ENCODE results near the gene TBC1D9B. TPM values are rescaled to one million over a fixed set of nuclear protein-coding genes. Genes with fewer than 3 reads are reported as not detected.
A peak's percentile ranks its signal among the peaks of the same experiment; 100 is the strongest.

Gene TBC1D9B
- total and polyA plus RNA-seq, 2 experiments from 2014 or later: 55.7 to 78.8 TPM

DNA sequence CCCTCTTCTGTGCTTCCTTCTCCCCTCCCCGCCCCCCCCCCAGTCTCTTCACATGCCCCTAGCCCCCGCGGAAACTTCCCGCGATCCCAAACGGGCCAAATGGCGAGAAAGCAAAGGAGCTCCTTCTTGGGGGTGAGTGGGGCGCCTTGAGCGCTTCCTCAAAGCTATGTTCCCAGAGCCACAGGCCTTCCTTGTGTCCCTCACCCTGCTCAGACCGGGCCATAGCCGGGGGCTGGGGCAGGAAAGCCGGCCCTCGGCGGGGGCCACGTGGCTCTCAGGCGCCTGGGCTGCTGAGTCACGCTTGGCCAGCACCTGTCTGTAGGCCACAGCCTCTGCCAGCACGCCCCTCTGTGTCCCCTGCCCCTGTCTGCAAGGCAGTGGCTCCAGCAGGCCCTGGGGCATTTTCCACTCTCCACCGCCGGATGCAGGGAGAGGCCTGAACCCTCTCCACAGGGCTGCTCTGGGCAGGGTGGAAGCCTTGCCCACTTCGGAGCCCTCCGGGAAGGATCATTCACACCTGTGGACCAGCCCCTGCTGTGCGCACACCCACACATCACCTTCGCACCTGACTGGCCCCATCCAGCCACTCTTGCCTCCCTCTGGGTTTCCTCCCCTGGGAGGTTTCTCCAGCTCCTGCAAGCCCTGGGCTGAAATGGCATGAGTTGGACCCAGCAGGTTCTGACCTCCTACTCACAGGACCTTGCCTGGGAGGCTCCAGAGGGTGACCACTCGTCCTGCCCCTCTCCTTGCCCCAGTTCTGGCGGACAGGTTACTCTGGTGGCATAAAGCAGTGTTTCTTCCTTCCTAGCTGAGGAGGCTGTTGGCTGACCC is 88.2 kb downstream of the TBC1D9B start:
- Histone ChIP-seq H3K9me3 (ENCODE audit: low read depth) (no peaks in the 10 kb centered on the region), H3F3A (ENCODE audit: insufficient read depth) (no peaks in the 10 kb centered on the region; the same call in 1 of the 2 replicates), H3K4me1 (ENCODE audit: insufficient read depth) (peaks cover 33% of the 10 kb centered on the region), H3K79me2 (ENCODE audit: insufficient read depth) (peaks cover 27% of the 10 kb centered on the region), H3K4me3 (peak overlapping the region; percentile 78), H3K27ac (peak overlapping the region; percentile 91), H4K20me1 (ENCODE audit: insufficient read depth) (peaks cover 11% of the 10 kb centered on the region; the same call in 1 of the 2 replicates), H3K9ac (peak overlapping the region; percentile 97), H3K36me3 (ENCODE audit: low read depth) (peaks cover 4% of the 10 kb centered on the region; the same call in 1 of the 2 replicates), H3K9me2 (ENCODE audit: insufficient read depth) (no peaks in the 10 kb centered on the region), H3K27me3 (replicated peaks; ENCODE audit: insufficient read depth) (no peaks in the 10 kb centered on the region), H3K4me2 (ENCODE audit: unreplicated experiment) (peak overlapping the region; percentile 91), H2AFZ (peak overlapping the region; percentile 75)
- in situ Hi-C loops (cut with MboI): no loop called here
- 18 to 23% methylated on average over 23 to 25 of the region's 26 CpGs for WGBS, 2 experiments (ENCODE audit: low coverage in 1 of 2, low lambda C conversion rate in 2 of 2, missing lambda C conversion rate in 2 of 2)
- TF ChIP-seq EZH2phosphoT487 (IDR thresholded peaks at IDR 0.05; ENCODE audit: insufficient read depth, low read depth) (no peak), EZH2 (IDR thresholded peaks at IDR 0.05; ENCODE audit: insufficient read depth, poor library complexity, severe bottlenecking) (no peak)
- DNase-seq: peak; percentile 81

- Histone ChIP-seq H3K27me3 (replicated peaks; ENCODE audit: insufficient read depth) (no peaks in the 10 kb centered on the region), H4K20me1 (ENCODE audit: insufficient read depth) (peaks cover 11% of the 10 kb centered on the region; the same call in 1 of the 2 replicates), H3F3A (ENCODE audit: insufficient read depth) (no peaks in the 10 kb centered on the region; the same call in 1 of the 2 replicates), H3K4me3 (peak overlapping the region; percentile 46), H3K9me2 (ENCODE audit: insufficient read depth) (no peaks in the 10 kb centered on the region), H3K4me2 (ENCODE audit: unreplicated experiment) (peak overlapping the region; percentile 69), H3K27ac (peak overlapping the region; percentile 91), H2AFZ (peak overlapping the region; percentile 73), H3K9me3 (ENCODE audit: low read depth) (no peaks in the 10 kb centered on the region), H3K36me3 (ENCODE audit: low read depth) (peaks cover 4% of the 10 kb centered on the region; the same call in 1 of the 2 replicates), H3K9ac (peak overlapping the region; percentile 97), H3K4me1 (ENCODE audit: insufficient read depth) (peaks cover 33% of the 10 kb centered on the region), H3K79me2 (ENCODE audit: insufficient read depth) (peaks cover 20% of the 10 kb centered on the region)
- WGBS, 2 experiments (ENCODE audit: low coverage in 1 of 2, low lambda C conversion rate in 2 of 2, missing lambda C conversion rate in 2 of 2): 3% methylated on average over 15 to 25 of the region's 35 CpGs
- DNase-seq: peak; percentile 94
- no peak for TF ChIP-seq EZH2 (IDR thresholded peaks at IDR 0.05; ENCODE audit: insufficient read depth, poor library complexity, severe bottlenecking)
- in situ Hi-C loops (cut with MboI): no loop called here
Measured at GRCh38 chr5:179818746-179819295, 88.9 kb downstream of the TBC1D9B start.

DNA sequence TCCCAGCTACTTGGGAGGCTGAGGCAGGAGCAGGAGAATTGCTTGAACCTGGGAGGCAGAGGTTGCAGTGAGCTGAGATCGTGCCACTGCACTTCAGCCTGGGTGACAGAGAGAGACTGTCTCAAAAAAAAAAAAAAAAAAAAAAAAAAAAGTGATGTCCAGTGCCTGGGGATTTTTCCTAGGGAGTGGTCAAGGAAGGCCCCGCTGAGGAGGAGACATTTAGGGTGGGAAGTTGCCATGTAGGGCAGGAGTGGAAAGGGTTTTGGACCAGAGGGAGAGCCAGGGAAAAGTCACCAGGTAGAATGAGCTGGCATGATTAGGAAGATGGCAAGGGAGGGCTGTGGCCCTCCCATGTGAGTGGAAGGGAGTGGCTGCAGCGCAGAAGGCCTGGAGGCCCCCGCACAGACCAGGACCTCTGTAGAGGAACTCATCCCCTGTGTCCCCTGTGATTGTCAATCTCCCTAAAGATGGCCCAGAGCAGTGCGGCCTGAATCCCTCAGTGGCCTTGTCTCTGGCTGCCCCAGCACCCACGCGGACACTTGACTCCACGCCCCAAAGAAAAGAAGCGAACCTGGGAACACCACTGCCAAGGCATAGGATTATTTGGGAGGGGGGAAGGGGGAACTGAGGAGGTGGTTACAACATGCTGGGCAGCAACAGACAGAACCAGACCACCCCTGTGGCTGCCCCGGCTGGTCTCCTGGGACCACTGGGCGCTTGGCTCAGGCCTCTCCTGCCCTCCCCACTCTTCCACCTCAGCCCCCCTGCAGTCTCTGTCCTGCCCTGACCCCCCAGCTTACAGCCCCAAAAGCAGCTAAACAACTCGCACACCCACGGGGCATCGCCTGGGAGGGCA is 89.6 kb downstream of the TBC1D9B start:
- Histone ChIP-seq H3K9me3 (ENCODE audit: low read depth) (no peaks in the 10 kb centered on the region), H3K9me2 (ENCODE audit: insufficient read depth) (no peaks in the 10 kb centered on the region), H3K27ac (peak overlapping the region; percentile 91), H3K36me3 (ENCODE audit: low read depth) (peaks cover 4% of the 10 kb centered on the region; the same call in 1 of the 2 replicates), H3K9ac (peak overlapping the region; percentile 97), H3K27me3 (replicated peaks; ENCODE audit: insufficient read depth) (no peaks in the 10 kb centered on the region), H3F3A (ENCODE audit: insufficient read depth) (no peaks in the 10 kb centered on the region; the same call in 1 of the 2 replicates), H3K4me1 (ENCODE audit: insufficient read depth) (peaks cover 33% of the 10 kb centered on the region), H3K79me2 (ENCODE audit: insufficient read depth) (peaks cover 14% of the 10 kb centered on the region), H3K4me3 (peak overlapping the region; percentile 46; the same call in 1 of the 2 replicates), H3K4me2 (ENCODE audit: unreplicated experiment) (peak overlapping the region; percentile 69), H4K20me1 (ENCODE audit: insufficient read depth) (peaks cover 11% of the 10 kb centered on the region; the same call in 1 of the 2 replicates), H2AFZ (peak overlapping the region; percentile 73)
- in situ Hi-C loops (cut with MboI): no loop called here
- no peak for DNase-seq
- WGBS, 2 experiments (ENCODE audit: low coverage in 1 of 2, low lambda C conversion rate in 2 of 2, missing lambda C conversion rate in 2 of 2): 62 to 66% methylated on average over 13 to 14 of the region's 14 CpGs
- TF ChIP-seq EZH2phosphoT487 (IDR thresholded peaks at IDR 0.05; ENCODE audit: insufficient read depth, low read depth) (no peak), EZH2 (IDR thresholded peaks at IDR 0.05; ENCODE audit: insufficient read depth, poor library complexity, severe bottlenecking) (no peak)

GRCh38 chr5:179817470-179817840 is 90.2 kb downstream of the TBC1D9B start:
- peak overlapping the region; percentile 33 for H3K4me2 ChIP-seq (ENCODE audit: unreplicated experiment)
- H3K9me3 ChIP-seq (ENCODE audit: low read depth): no peaks in the 10 kb centered on the region
- no peak for DNase-seq
- peaks cover 7% of the 10 kb centered on the region for H3K79me2 ChIP-seq (ENCODE audit: insufficient read depth)
- 81 to 86% methylated on average over 8 of the region's 8 CpGs for WGBS, 2 experiments (ENCODE audit: low coverage in 1 of 2, low lambda C conversion rate in 2 of 2, missing lambda C conversion rate in 2 of 2)
- peaks cover 6% of the 10 kb centered on the region; the same call in 1 of the 2 replicates for H4K20me1 ChIP-seq (ENCODE audit: insufficient read depth)
- H3K4me1 ChIP-seq (ENCODE audit: insufficient read depth): peaks cover 27% of the 10 kb centered on the region
- H3K27ac ChIP-seq: no peak overlapping the region
- no peaks in the 10 kb centered on the region for H3K27me3 ChIP-seq (replicated peaks; ENCODE audit: insufficient read depth)
- no peaks in the 10 kb centered on the region for H3K36me3 ChIP-seq (ENCODE audit: low read depth)
- peak overlapping the region; percentile 53 for H3K9ac ChIP-seq
- H3K4me3 ChIP-seq: peak overlapping the region; percentile 62
- H2AFZ ChIP-seq: peak overlapping the region; percentile 43
- no peaks in the 10 kb centered on the region; the same call in 1 of the 2 replicates for H3F3A ChIP-seq (ENCODE audit: insufficient read depth)
- no peak for TF ChIP-seq EZH2phosphoT487 (IDR thresholded peaks at IDR 0.05; ENCODE audit: insufficient read depth, low read depth)
- TF ChIP-seq EZH2 (IDR thresholded peaks at IDR 0.05; ENCODE audit: insufficient read depth, poor library complexity, severe bottlenecking): no peak
- H3K9me2 ChIP-seq (ENCODE audit: insufficient read depth): no peaks in the 10 kb centered on the region
- in situ Hi-C loops (cut with MboI): no loop called here
